Right lobe of liver (tissue), 6 donors: ENCODE measurements around the gene MAU2. TPM values are rescaled to one million over a fixed set of nuclear protein-coding genes. Genes with fewer than 3 reads are reported as not detected.
A peak's percentile ranks its signal among the peaks of the same experiment; 100 is the strongest.

Experiments used
- ATAC-seq, 4 donors: fragments of 200-7000 bp; cut with Tn5 transposase; one replicate each; pipeline ENCODE4 v1.9.1; 2020; ENCODE audit warnings: mild to moderate bottlenecking in 4 of 4, moderate library complexity in 4 of 4
- DNase-seq, 3 donors: peaks; one replicate each; pipeline ENCODE4 v3.0.0-alpha.2; 2020
- H3K27ac ChIP-seq, 3 donors: fragments of 200-600 bp; one replicate each; pipeline ENCODE4 v1.8.0; 2022
- H3K27me3 ChIP-seq, 2 donors: fragments of 200-600 bp; one replicate each; pipeline ENCODE4 v1.8.0; 2022
- H3K36me3 ChIP-seq, 4 donors: fragments of 200-600 bp; sonication (generic) in 1 of 4; one replicate each; pipeline versions ENCODE4 v1.5.1 to v1.8.0; 2017 to 2022; ENCODE audit warnings: control low read depth in 1 of 4
- H3K4me1 ChIP-seq, 4 donors: fragments of 200-600 bp; sonication (generic) in 1 of 4; one replicate each; pipeline versions ENCODE4 v1.5.1 to v1.8.0; 2017 to 2022; ENCODE audit warnings: control low read depth in 1 of 4
- H3K4me3 ChIP-seq, 3 donors: fragments of 200-600 bp; one replicate each; pipeline ENCODE4 v1.8.0; 2022
- H3K9me3 ChIP-seq, 4 donors: fragments of 200-600 bp; sonication (generic) in 1 of 4; one replicate each; pipeline versions ENCODE4 v1.5.1 to v1.8.0; 2017 to 2022; ENCODE audit warnings: control low read depth in 1 of 4
- POLR2A ChIP-seq: fragments of 450-650 bp; IDR thresholded peaks from one replicate; pipeline ENCODE4 v1.6.1; 2017; ENCODE audit warnings: antibody characterized with exemption, mild to moderate bottlenecking
- WGBS: methylation state at CpG from one replicate; pipeline ENCODE4 v1.1.6; 2018; ENCODE audit warnings: low coverage, low lambda C conversion rate; ENCODE audit not compliant: insufficient coverage; ENCODE audit errors: missing lambda C conversion rate; 5-methylcytosine and 5-hydroxymethylcytosine counted together
- intact Hi-C, 2 donors: fragments of 100-400 bp; cut with DNase I; formaldehyde crosslinking; loops; one replicate each; pipeline versions ENCODE4 v1.11.2 to v1.14.1; 2022
- total RNA-seq, 6 experiments: library from RNA; depleted of rRNA in 2 of 6; stranded (reverse); fragments of >200 nt in 2 of 6; fragmentation: NEBNext Ultra II Directional in 3 of 6; extraction: Animal tissue kit (Norgen Biotek cat#: 25700) in 3 of 6; gene quantifications; one replicate each; pipeline versions ENCODE4 v1.1.0 to v1.2.4, GENCODE V29; 2016 to 2023
- TF ChIP-seq, protein P1 (sequence below), 4 donors: fragments of 200-600 bp in 3 of 4; fragments of 450-650 bp in 1 of 4; IDR thresholded peaks; one replicate each; pipeline versions ENCODE4 v1.5.1 to v1.8.0; 2016 to 2022; ENCODE audit warnings: antibody characterized with exemption in 4 of 4, mild to moderate bottlenecking in 2 of 4
- donor health status: DM: no; HTN: yes; CAD: no.
- donor health status: DM: no; HTN: no; CAD: no.
- donor health status: DM: no; HTN: no; CAD: no.
- donor health status: DM: no; HTN: yes; CAD: no.
- donor health status: DM: no; HTN: yes; CAD: no.

MAU2 gene
- total RNA-seq, 6 experiments from 2014 or later, result 10.4 to 30.4 (median 19.3) TPM

DNA sequence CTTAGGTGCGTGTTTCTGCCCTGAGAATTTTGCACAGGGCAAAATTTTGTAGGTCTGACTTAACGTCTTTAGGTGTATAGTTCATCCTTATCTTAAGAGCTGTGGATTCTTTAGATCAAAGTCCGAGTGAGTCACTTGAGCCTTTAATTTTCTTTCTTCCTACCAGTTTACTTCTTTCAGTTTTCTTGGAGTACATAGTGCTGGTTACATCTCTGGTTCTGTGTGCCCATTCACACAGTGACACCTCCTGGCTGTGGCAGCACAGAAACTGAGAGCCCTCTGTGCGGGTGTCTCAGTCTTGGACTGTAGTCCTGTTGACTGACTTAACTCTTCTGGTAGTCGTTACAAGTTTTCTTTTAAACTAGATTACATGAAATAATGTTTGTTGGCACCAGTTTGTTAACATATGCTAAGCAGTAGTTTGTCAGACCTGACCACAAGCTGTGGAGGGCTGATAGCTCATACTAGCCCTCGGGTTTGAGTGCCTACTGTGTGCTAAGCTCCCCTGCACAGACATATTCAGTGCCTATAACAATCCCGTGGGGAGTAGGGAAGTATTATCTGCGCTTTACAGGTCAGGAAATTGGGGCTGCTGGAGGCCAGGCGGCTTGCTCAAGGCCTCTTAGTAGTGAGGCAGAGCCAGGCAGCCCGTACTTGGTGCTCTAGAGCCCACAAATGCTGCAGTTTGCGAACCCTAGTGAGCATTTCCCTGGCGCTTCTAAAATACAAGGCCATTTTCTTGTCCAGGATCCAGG, 86.4 kb downstream of the MAU2 start:
- H3K36me3 ChIP-seq, result no peaks in the 10 kb centered on the region
- H3K4me3 ChIP-seq, result peak overlapping the region; percentile 79 to 88 (median 80)
- intact Hi-C loops, result no loop called here
- TF ChIP-seq, protein P1, sequence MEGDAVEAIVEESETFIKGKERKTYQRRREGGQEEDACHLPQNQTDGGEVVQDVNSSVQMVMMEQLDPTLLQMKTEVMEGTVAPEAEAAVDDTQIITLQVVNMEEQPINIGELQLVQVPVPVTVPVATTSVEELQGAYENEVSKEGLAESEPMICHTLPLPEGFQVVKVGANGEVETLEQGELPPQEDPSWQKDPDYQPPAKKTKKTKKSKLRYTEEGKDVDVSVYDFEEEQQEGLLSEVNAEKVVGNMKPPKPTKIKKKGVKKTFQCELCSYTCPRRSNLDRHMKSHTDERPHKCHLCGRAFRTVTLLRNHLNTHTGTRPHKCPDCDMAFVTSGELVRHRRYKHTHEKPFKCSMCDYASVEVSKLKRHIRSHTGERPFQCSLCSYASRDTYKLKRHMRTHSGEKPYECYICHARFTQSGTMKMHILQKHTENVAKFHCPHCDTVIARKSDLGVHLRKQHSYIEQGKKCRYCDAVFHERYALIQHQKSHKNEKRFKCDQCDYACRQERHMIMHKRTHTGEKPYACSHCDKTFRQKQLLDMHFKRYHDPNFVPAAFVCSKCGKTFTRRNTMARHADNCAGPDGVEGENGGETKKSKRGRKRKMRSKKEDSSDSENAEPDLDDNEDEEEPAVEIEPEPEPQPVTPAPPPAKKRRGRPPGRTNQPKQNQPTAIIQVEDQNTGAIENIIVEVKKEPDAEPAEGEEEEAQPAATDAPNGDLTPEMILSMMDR (IDR thresholded peaks at IDR 0.05), result peak; percentile 3 to 43 (median 37)
- TF ChIP-seq POLR2A, result no peak
- H3K27ac ChIP-seq, result peak overlapping the region; percentile 24 to 76 (median 75)
- no peaks in the 10 kb centered on the region for H3K27me3 ChIP-seq
- 13% methylated on average over 11 of the region's 12 CpGs for WGBS
- ATAC-seq, result peak; percentile 27 to 32 (median 30)
- DNase-seq, result peak in 1 of 3 donors; percentile 39
- no peaks in the 10 kb centered on the region for H3K9me3 ChIP-seq
- H3K4me1 ChIP-seq, result peaks cover 0 to 36% (median 13%) of the 10 kb centered on the region in 4 donors

DNA sequence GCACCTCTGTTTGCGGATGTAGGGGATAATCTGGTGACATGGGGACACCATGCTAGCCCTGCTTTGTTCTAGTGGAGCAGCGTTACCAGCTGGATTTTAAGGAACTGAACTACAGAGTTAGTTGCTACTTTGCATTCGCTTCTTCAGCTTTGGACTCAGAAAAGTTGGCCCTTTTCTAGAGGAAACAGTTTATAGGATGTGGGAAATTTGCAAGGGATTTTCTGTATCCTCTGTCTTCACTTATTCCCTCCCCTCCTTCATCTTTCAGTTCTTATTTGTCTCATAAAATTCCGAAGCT, 87.0 kb downstream of the MAU2 start:
- intact Hi-C loops, result no loop called here
- Histone ChIP-seq H3K4me3 (peak overlapping the region in 1 of 3 donors; percentile 79), H3K4me1 (peaks cover 0 to 36% (median 13%) of the 10 kb centered on the region in 4 donors), H3K9me3 (no peaks in the 10 kb centered on the region), H3K27me3 (no peaks in the 10 kb centered on the region), H3K36me3 (no peaks in the 10 kb centered on the region), H3K27ac (peak overlapping the region in 2 of 3 donors; percentile 31 to 75)
- ATAC-seq, result no peak
- WGBS, result 57% methylated on average over 1 of the region's 4 CpGs
- TF ChIP-seq, protein P1 (IDR thresholded peaks at IDR 0.05), result no peak
- TF ChIP-seq POLR2A, result no peak
- no peak for DNase-seq

Other genes starting within 250 kb of the MAU2 start
- gene TMEM161A, start 182.4 kb upstream of the MAU2 start, total RNA-seq, result 10 to 100 TPM; 20.2 to 29.4 (median 22.2) TPM
- 1 to 10 TPM in 2 of 6 experiments, under 1 TPM in 2, not detected in 2; 0.24 to 2.1 (median 0.97) TPM for gene MEF2B, start 150.6 kb upstream of the MAU2 start, total RNA-seq
- 10 to 100 TPM in 3 of 6 experiments, 1 to 10 TPM in 3; 6.0 to 12.2 (median 9.8) TPM for gene BORCS8, start 128.7 kb upstream of the MAU2 start, total RNA-seq
- gene RFXANK, start 128.6 kb upstream of the MAU2 start, total RNA-seq, result 10 to 100 TPM; 13.8 to 21.2 (median 17.3) TPM
- gene NR2C2AP, start 117.4 kb upstream of the MAU2 start, total RNA-seq, result 10 to 100 TPM in 1 of 6 experiments, 1 to 10 TPM in 5; 2.6 to 11.3 (median 5.4) TPM
- gene NCAN, start 108.9 kb upstream of the MAU2 start, total RNA-seq, result under 1 TPM in 4 of 6 experiments, not detected in 2; 0.04 to 0.07 (median 0.06) TPM
- gene TM6SF2, start 47.5 kb upstream of the MAU2 start, total RNA-seq, result 10 to 100 TPM; 10.9 to 64.1 (median 25.3) TPM
- gene SUGP1, start 320 bp upstream of the MAU2 start, total RNA-seq, result 10 to 100 TPM; 19.7 to 25.9 (median 23.6) TPM
- 10 to 100 TPM; 23.9 to 59.6 (median 39.2) TPM for gene GATAD2A, start 84.8 kb downstream of the MAU2 start, total RNA-seq
- 1 to 10 TPM in 4 of 6 experiments, under 1 TPM in 2; 0.53 to 2.9 (median 1.1) TPM for gene TSSK6, start 194.7 kb downstream of the MAU2 start, total RNA-seq
- gene NDUFA13, start 195.4 kb downstream of the MAU2 start, total RNA-seq, result 100 to 1,000 TPM in 4 of 6 experiments, 10 to 100 TPM in 2; 20.8 to 202 (median 154) TPM
- gene YJEFN3, start 208.1 kb downstream of the MAU2 start, total RNA-seq, result 1 to 10 TPM in 4 of 6 experiments, under 1 TPM in 2; 0.31 to 4.2 (median 1.8) TPM
- gene CILP2, start 217.4 kb downstream of the MAU2 start, total RNA-seq, result under 1 TPM in 4 of 6 experiments, not detected in 2; 0.05 to 0.33 (median 0.19) TPM